Transverse colon (tissue), 3 donors: ENCODE measurements around the gene OSBP.

Experiments
- CTCF ChIP-seq, 5 experiments: fragments of 200-600 bp in 3 of 5; fragments of 450-650 bp in 2 of 5; sonication (generic) in 3 of 5; IDR thresholded peaks; 1 replicate in 2 of 5; 2 replicates in 3 of 5; pipeline ENCODE4 v1.5.1; 2016 to 2017; ENCODE audit warnings: antibody characterized with exemption in 5 of 5, inconsistent platforms in 3 of 5, mild to moderate bottlenecking in 2 of 5, moderate library complexity in 1 of 5
- POLR2A ChIP-seq: fragments of 450-650 bp; IDR thresholded peaks from one replicate; pipeline ENCODE4 v1.6.1; 2016; ENCODE audit warnings: antibody characterized with exemption, mild to moderate bottlenecking, moderate library complexity

GRCh38 chr11:59644528-59644927 is 29.0 kb upstream of the OSBP start:
- TF ChIP-seq POLR2A (no peak), CTCF (IDR thresholded peaks at IDR 0.05) (no peak)
